HG02642 (cell line): Measurements from ENCODE around the gene CTDP1.
"Not testable (repeated sequence)": the region's sequence is repeated elsewhere in the genome, so short reads cannot be mapped to it uniquely, and the experiment has no call there.

Experiments
- ATAC-seq: cut with Tn5 transposase; IDR thresholded peaks from one replicate; pipeline ENCODE4 v1.9.1; 2021; ENCODE audit warnings: mild to moderate bottlenecking; ENCODE audit not compliant: unreplicated experiment, poor library complexity

The CTDP1 gene

DNA sequence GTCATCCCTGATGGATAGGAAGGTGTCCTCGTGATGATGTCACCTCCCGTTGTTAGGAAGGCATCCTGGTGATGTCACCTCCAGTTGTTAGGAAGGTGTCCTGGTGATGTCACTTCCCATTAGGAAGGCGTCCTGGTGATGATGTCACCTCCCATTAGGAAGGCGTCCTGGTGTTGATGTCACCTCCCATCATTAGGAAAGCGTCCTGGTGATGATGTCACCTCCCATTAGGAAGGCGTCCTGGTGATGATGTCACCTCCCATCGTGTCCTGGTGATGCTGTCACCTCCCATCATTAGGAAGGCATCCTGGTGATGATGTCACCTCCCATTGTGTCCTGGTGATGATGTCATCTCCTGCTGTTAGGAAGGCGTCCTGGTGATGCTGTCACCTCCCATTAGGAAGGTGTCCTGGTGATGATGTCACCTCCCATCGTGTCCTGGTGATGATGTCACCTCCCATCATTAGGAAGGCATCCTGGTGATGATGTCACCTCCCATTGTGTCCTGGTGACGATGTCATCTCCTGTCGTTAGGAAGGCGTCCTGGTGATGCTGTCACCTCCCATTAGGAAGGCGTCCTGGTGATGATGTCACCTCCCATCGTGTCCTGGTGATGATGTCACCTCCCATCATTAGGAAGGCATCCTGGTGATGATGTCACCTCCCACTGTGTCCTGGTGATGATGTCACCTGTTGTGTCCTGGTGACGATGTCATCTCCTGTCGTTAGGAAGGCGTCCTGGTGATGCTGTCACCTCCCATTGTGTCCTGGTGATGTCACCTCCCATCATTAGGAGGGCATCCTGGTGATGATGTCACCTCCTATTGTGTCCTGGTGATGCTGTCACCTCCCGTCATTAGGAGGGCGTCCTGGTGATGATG is 40.1 kb downstream of the CTDP1 start:
- ATAC-seq, result not testable (repeated sequence)

- ATAC-seq, result no peak
Measured at GRCh38 chr18:79720359-79720733, 40.7 kb downstream of the CTDP1 start.

DNA sequence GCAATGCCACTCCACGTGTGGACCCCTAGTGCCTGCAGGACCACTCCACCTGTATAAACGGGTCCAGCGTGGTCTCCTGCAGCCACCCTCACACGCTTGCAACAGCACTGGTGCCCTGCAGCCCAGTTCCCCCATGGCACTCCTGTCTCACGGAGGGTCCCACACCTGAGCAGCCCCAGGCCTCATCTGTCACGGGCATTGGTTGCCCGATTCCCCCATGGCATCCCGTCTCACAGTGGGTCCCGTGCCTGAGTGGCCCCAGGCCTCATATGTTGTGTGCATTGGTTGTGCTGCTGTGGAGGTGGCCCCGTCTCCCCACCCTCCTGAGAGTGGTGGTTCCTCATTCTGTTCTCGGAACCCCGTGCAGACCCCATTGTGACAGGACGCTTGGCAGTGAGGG is 43.4 kb downstream of the CTDP1 start:
- no peak for ATAC-seq

DNA sequence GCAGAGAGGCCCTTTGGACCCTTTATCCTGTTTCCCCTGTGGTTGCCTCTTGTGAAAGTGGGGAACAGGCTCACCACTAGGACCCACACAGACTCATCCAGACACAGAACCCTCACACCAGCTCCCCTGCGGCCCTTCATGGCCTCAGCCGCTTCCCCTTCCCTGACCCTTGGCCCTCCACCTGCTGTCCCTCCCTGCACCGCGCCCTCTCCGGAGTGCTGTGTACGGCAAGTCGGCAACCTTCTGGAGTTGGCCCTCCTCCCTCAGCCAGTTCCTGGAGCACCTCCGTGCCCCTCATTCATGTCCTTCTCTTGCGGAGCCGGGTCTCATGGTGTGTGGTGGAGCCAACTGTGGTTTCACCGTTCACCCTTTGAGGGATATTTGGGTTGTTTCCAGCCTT is 44.0 kb downstream of the CTDP1 start:
- ATAC-seq, result no peak

DNA sequence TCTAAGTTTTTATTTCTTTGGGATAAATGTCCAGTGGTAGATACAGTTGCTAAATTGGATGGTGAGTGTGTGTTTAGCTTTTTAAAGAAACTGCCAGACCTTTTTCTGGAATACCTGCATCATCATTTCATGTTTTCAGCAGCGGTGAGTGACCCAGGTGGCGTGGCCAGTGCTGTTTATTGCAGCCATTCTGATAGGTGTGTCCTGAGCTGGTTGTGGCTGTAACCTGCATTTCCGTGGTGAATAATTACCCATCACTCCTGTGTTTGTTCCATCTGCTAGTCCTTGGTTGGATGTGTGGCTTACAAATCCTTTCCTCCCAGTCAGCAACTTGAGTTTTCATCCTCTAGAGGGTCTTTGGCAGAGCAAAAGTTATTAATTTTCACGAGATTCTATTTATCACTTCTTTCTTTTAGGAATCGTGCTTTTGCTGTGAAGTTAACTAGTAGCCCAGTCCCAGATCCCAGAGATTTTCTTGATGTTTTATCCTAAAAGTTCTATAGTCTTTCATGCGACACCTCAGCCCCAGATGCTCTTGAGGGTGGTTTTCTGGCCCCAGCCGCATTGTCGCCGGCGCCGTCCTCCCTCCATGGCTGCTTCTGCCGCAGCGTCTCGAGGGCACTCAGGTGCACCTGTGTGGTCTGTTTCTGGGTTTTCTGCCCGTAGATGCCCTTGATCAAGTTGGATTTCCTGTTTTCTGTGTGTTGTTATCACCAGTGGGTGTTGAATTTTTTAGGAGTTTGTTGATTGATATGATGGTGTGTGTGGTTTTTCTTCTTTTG is 44.9 kb downstream of the CTDP1 start:
- no peak for ATAC-seq

DNA sequence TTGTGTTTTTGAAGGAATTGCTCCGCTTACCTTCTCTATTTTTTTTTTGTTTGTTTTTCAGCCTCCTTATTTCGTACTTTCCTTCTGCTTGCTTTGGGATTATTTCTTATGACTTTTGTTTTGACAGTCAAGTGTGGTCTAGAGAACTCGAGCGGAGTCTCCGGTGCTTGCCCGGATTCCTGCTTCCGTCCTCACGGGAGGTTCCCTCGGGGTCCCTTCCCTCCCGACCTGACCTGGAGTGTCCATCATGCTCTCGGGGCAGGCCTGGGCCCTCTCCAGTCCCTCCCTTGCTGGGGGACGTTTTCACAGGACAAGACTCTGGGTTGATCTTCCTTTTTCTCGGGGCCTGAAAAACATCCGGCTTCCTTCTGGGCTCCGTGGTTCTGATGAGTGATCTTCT is 45.9 kb downstream of the CTDP1 start:
- no peak for ATAC-seq

GRCh38 chr18:79726721-79727120 is 47.1 kb downstream of the CTDP1 start:
- ATAC-seq, result no peak

- no peak for ATAC-seq
Measured at GRCh38 chr18:79727211-79727610, 47.6 kb downstream of the CTDP1 start.

DNA sequence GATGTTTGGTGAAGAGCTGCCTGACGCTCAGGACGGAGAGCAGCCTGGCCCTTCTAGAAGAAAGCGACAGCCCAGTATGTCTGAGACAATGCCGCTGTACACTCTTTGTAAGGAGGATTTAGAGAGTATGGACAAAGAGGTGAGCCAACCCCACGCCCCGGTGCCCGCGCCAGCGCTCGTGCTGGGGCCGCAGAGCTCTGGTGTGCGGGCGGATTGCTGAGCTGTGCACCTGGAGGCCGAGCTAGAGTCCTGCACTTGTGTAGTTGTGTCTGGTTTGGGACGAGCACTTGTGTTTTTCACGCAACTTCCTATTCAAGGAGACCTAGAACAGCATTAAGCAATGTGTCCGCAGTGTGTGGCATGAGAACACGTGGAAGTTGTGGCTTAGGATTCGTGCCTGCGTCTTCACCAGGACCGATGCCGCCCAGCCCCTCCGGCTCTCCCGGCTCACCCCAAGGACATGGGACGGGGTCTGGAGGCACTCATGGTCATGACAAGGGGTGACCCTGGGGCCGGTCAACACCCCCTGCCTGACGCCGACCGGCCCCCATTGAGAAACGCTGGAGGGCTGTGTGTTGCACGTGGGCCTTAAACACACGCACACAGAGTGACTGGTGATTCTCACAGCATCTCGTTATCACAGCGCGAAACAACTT is 49.5 kb downstream of the CTDP1 start:
- ATAC-seq, result no peak

DNA sequence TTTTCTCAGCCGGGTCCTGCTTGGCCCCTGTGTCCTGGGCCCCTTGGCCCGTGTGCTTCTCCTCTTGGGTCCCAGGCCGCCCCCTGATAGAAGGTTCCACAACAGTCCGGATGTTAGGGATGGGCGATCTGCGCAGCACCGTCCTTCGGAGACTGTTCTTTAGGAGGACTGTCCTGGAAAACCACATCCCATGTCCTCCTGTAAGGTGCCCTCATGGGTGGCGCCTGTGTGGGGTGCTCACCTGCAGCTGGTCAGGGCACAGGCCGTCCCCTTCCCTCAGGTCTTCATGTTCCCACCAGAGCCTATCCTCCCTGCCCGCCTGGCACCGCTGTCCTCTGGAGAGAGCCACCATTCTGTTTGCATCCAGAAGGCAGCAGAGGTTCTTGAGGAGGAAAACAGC is 50.0 kb downstream of the CTDP1 start:
- no peak for ATAC-seq

GRCh38 chr18:79730804-79731203 is 51.2 kb downstream of the CTDP1 start:
- no peak for ATAC-seq

GRCh38 chr18:79731881-79732720 is 52.5 kb downstream of the CTDP1 start:
- not testable (repeated sequence) for ATAC-seq

GRCh38 chr18:79732721-79733025 is 53.1 kb downstream of the CTDP1 start:
- no peak for ATAC-seq

DNA sequence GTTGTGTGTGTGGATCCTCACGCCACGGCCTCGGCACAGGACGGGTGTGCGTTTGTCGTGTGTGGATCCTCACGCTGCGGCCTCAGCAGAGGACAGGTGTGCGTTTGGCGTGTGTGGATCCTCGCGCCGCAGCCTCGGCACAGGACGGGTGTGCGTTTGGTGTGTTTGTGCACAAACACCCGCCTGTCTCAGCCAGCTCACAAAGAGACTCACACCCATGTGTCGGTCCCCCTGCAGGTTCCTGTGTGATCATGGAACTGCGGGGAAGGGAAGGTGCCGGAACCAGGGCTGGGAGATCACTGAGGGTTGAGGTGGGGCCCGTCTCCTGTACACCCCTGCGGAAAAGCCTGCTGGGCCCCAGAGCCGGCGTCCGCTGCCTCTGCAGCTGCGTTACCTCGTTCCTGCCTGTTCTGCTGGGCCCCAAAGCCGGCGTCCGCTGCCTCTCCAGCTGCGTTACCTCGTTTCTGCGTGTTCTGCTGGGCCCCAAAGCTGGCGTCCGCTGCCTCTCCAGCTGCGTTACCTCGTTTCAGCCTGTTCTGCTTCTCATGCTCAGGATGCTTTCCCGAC is 53.6 kb downstream of the CTDP1 start:
- ATAC-seq, result no peak

DNA sequence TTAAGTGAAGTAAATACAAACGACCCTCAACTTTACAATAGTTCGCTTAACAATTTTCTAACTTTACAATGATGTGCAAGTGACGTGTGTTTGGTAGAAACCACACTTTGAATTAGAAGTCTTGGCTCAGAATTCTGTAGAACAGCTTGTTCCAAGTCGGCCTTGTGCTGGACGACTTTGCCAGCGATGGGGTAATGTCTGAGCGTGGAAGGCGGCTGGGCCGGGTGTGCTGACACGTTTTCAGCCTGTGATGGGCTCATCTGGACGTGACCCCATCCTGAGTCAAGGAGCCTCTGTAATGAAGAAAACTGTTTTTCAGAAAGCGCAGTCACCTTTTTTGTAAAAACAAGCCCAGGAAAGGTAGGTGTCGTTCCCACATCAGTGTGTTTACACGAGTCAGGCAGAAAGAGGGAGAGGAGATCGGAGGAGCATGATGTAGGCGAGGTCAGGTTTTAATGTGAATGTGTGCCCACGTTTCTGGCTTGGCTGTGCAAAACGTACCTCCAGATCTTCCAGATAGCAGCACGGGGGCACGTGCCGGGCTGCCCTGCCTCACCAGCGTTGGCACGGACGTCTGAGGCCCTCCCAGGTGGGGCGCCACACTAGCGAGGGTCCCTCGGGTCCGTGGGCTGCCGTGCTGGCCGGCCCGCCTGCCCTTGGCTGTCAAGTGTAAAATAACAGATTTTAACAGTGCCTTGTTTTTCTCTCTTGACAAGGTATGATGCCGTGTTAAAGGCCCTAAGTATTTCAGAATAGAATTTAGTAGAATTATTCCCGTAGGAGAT is 54.6 kb downstream of the CTDP1 start:
- ATAC-seq, result no peak

GRCh38 chr18:79735071-79735980 is 55.7 kb downstream of the CTDP1 start:
- no peak for ATAC-seq

GRCh38 chr18:79736230-79736629 is 56.6 kb downstream of the CTDP1 start:
- ATAC-seq, result no peak

DNA sequence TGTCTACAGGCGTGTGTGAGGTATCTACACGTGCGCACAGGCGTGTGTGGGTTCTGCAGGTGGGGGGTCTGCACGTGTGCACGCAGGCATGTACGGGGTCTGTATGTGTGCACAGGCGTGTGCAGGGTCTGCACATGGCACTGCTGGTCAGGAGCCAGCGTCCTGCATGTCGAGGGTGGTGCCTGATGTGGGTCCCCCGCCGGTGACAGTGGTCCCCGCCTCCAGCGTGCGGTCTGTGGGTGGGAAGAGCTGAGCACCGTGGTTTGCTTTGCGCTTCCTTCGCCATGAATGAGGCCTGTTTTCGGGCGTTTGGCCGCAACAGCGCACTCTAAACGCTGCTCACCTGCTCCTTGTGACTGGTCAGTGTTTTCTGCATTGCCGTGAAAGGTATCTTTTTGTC is 57.2 kb downstream of the CTDP1 start:
- no peak for ATAC-seq
